Central memory CD8-positive, alpha-beta T cell (primary cell): ENCODE results near the gene ZFAND3.
A peak's percentile ranks its signal among the peaks of the same experiment; 100 is the strongest.

Experiments used
- ATAC-seq: fragments of 150-1000 bp; cut with Tn5 transposase; replicated peaks from 2 replicates; pipeline ENCODE4 v1.10.0; 2022; ENCODE audit warnings: mild to moderate bottlenecking, moderate FRiP score, moderate number of reproducible peaks; ENCODE audit not compliant: poor library complexity, severe bottlenecking; ENCODE audit errors: extremely low read depth
- DNase-seq, 2 donors: peaks; one replicate each; pipeline ENCODE4 v3.0.0; 2021; ENCODE audit warnings: low spot score in 2 of 2
- H3K27ac Mint-ChIP-seq: one replicate; pipeline ENCODE4 v1.8.0; 2022; ENCODE audit warnings: low read depth, mild to moderate bottlenecking, moderate library complexity, mixed read lengths
- H3K27me3 Mint-ChIP-seq: one replicate; pipeline ENCODE4 v1.8.0; 2022; ENCODE audit warnings: mixed read lengths
- H3K36me3 Mint-ChIP-seq: one replicate; pipeline ENCODE4 v1.8.0; 2022; ENCODE audit warnings: mild to moderate bottlenecking, moderate library complexity, mixed read lengths; ENCODE audit not compliant: insufficient read depth
- H3K4me1 Mint-ChIP-seq: one replicate; pipeline ENCODE4 v1.8.0; 2022; ENCODE audit warnings: mixed read lengths
- H3K4me3 Mint-ChIP-seq: one replicate; pipeline ENCODE4 v1.8.0; 2022; ENCODE audit warnings: mild to moderate bottlenecking, moderate library complexity, mixed read lengths
- H3K9me3 Mint-ChIP-seq: one replicate; pipeline ENCODE4 v1.8.0; 2022; ENCODE audit warnings: mixed read lengths

The ZFAND3 gene

GRCh38 chr6:37785663-37786270 is 33.8 kb upstream of the ZFAND3 start:
- H3K4me1 Mint-ChIP-seq: peaks cover 16% of the 10 kb centered on the region
- H3K9me3 Mint-ChIP-seq: no peaks in the 10 kb centered on the region
- peaks cover 3% of the 10 kb centered on the region for H3K36me3 Mint-ChIP-seq
- ATAC-seq: no peak
- no peak overlapping the region for H3K4me3 Mint-ChIP-seq
- H3K27me3 Mint-ChIP-seq: peaks cover 48% of the 10 kb centered on the region
- DNase-seq: no peak
- H3K27ac Mint-ChIP-seq: no peak overlapping the region

- H3K36me3 Mint-ChIP-seq: peaks cover 3% of the 10 kb centered on the region
- no peak for ATAC-seq
- peaks cover 39% of the 10 kb centered on the region for H3K27me3 Mint-ChIP-seq
- H3K4me1 Mint-ChIP-seq: peaks cover 24% of the 10 kb centered on the region
- H3K4me3 Mint-ChIP-seq: no peak overlapping the region
- DNase-seq: no peak
- H3K27ac Mint-ChIP-seq: no peak overlapping the region
- H3K9me3 Mint-ChIP-seq: no peaks in the 10 kb centered on the region
Observed at GRCh38 chr6:37787216-37787615, 32.3 kb upstream of the ZFAND3 start.

- Mint-ChIP-seq H3K4me3 (no peak overlapping the region), H3K9me3 (no peaks in the 10 kb centered on the region), H3K27me3 (peaks cover 30% of the 10 kb centered on the region), H3K4me1 (peaks cover 18% of the 10 kb centered on the region), H3K36me3 (peaks cover 3% of the 10 kb centered on the region), H3K27ac (no peak overlapping the region)
- DNase-seq (no peak), ATAC-seq (no peak)
Observed at GRCh38 chr6:37788259-37788658, 31.3 kb upstream of the ZFAND3 start.

GRCh38 chr6:37791156-37791919 is 28.2 kb upstream of the ZFAND3 start:
- Mint-ChIP-seq H3K27me3 (no peaks in the 10 kb centered on the region), H3K9me3 (no peaks in the 10 kb centered on the region), H3K27ac (no peak overlapping the region), H3K4me3 (no peak overlapping the region), H3K36me3 (peaks cover 3% of the 10 kb centered on the region), H3K4me1 (peaks cover 9% of the 10 kb centered on the region)
- ATAC-seq (peak; percentile 98), DNase-seq (peak; percentile 52 to 60)

- H3K4me3 Mint-ChIP-seq: no peak overlapping the region
- H3K9me3 Mint-ChIP-seq: no peaks in the 10 kb centered on the region
- no peak for DNase-seq
- H3K4me1 Mint-ChIP-seq: peaks cover 9% of the 10 kb centered on the region
- ATAC-seq: no peak
- H3K27ac Mint-ChIP-seq: no peak overlapping the region
- H3K36me3 Mint-ChIP-seq: peaks cover 3% of the 10 kb centered on the region
- H3K27me3 Mint-ChIP-seq: no peaks in the 10 kb centered on the region
Observed at GRCh38 chr6:37792457-37793033, 27.0 kb upstream of the ZFAND3 start.

- H3K9me3 Mint-ChIP-seq: no peaks in the 10 kb centered on the region
- H3K4me3 Mint-ChIP-seq: no peak overlapping the region
- DNase-seq (no peak), ATAC-seq (no peak)
- no peak overlapping the region for H3K27ac Mint-ChIP-seq
- H3K4me1 Mint-ChIP-seq: peaks cover 9% of the 10 kb centered on the region
- peaks cover 4% of the 10 kb centered on the region for H3K36me3 Mint-ChIP-seq
- H3K27me3 Mint-ChIP-seq: no peaks in the 10 kb centered on the region
Observed at GRCh38 chr6:37793067-37793466, 26.5 kb upstream of the ZFAND3 start.

GRCh38 chr6:37794825-37795224 is 24.7 kb upstream of the ZFAND3 start:
- Mint-ChIP-seq H3K27ac (no peak overlapping the region), H3K4me1 (peaks cover 9% of the 10 kb centered on the region)
- DNase-seq: no peak

GRCh38 chr6:37798436-37799262 is 20.9 kb upstream of the ZFAND3 start:
- H3K4me3 Mint-ChIP-seq: no peak overlapping the region
- H3K4me1 Mint-ChIP-seq: no peaks in the 10 kb centered on the region
- DNase-seq: no peak
- ATAC-seq: no peak
- H3K27ac Mint-ChIP-seq: no peak overlapping the region
- no peaks in the 10 kb centered on the region for H3K27me3 Mint-ChIP-seq
- H3K9me3 Mint-ChIP-seq: no peaks in the 10 kb centered on the region
- H3K36me3 Mint-ChIP-seq: peaks cover 1% of the 10 kb centered on the region

More at GRCh38 chr6:37794825-37795224, 24.7 kb upstream of the ZFAND3 start:
- Mint-ChIP-seq H3K27me3 (no peaks in the 10 kb centered on the region), H3K4me3 (no peak overlapping the region), H3K9me3 (no peaks in the 10 kb centered on the region), H3K36me3 (peaks cover 4% of the 10 kb centered on the region)
- no peak for ATAC-seq

GRCh38 chr6:37799263-37799644 is 20.3 kb upstream of the ZFAND3 start:
- no peak for ATAC-seq
- Mint-ChIP-seq H3K36me3 (peaks cover 1% of the 10 kb centered on the region), H3K4me1 (no peaks in the 10 kb centered on the region), H3K27me3 (no peaks in the 10 kb centered on the region), H3K4me3 (no peak overlapping the region), H3K27ac (no peak overlapping the region), H3K9me3 (no peaks in the 10 kb centered on the region)
- DNase-seq: no peak

GRCh38 chr6:37800703-37801604 is 18.6 kb upstream of the ZFAND3 start:
- no peaks in the 10 kb centered on the region for H3K9me3 Mint-ChIP-seq
- no peak overlapping the region for H3K4me3 Mint-ChIP-seq
- no peaks in the 10 kb centered on the region for H3K27me3 Mint-ChIP-seq
- H3K4me1 Mint-ChIP-seq: no peaks in the 10 kb centered on the region
- no peak overlapping the region for H3K27ac Mint-ChIP-seq
- ATAC-seq (no peak), DNase-seq (no peak)
- peaks cover 1% of the 10 kb centered on the region for H3K36me3 Mint-ChIP-seq

- no peak for ATAC-seq
- peaks cover 1% of the 10 kb centered on the region for H3K36me3 Mint-ChIP-seq
- no peak overlapping the region for H3K27ac Mint-ChIP-seq
- H3K27me3 Mint-ChIP-seq: no peaks in the 10 kb centered on the region
- H3K9me3 Mint-ChIP-seq: no peaks in the 10 kb centered on the region
- DNase-seq: no peak
- no peak overlapping the region for H3K4me3 Mint-ChIP-seq
- no peaks in the 10 kb centered on the region for H3K4me1 Mint-ChIP-seq
Observed at GRCh38 chr6:37801605-37801940, 18.0 kb upstream of the ZFAND3 start.

- DNase-seq (no peak), ATAC-seq (no peak)
- Mint-ChIP-seq H3K4me1 (no peaks in the 10 kb centered on the region), H3K27me3 (peaks cover 3% of the 10 kb centered on the region), H3K27ac (no peak overlapping the region), H3K36me3 (peaks cover 1% of the 10 kb centered on the region), H3K9me3 (no peaks in the 10 kb centered on the region), H3K4me3 (no peak overlapping the region)
Observed at GRCh38 chr6:37802810-37803209, 16.7 kb upstream of the ZFAND3 start.
